ENCODE data around the gene STIM2. TPM values are rescaled to one million over a fixed set of nuclear protein-coding genes. Genes with fewer than 3 reads are reported as not detected.
A peak's percentile ranks its signal among the peaks of the same experiment; 100 is the strongest.

Gene STIM2
- total and polyA plus RNA-seq, 9 of the 15 experiments (the other 6 are each of a cell fraction or from before 2014, with no cell fraction given) = 7.2 to 26.8 (median 15.4) TPM

GRCh38 chr4:26860157-26860921, at the start of gene STIM2 (continued):
- TF ChIP-seq ZNF764 (CRISPR knock-in tag; IDR thresholded peaks at IDR 0.05; ENCODE audit: low read depth) (no peak), KAT7 (CRISPR knock-in tag; IDR thresholded peaks at IDR 0.05; ENCODE audit: borderline replicate concordance) (no peak; the same call in 1 of the 2 replicates), THAP12 (CRISPR knock-in tag; IDR thresholded peaks at IDR 0.05) (peak; percentile 70; the same call in 1 of the 2 replicates), HNRNPUL1 (IDR thresholded peaks at IDR 0.05; ENCODE audit: low read length) (no peak), ARID1B (IDR thresholded peaks at IDR 0.05) (peak; percentile 56; the same call in 1 of the 2 replicates), KHSRP (IDR thresholded peaks at IDR 0.05) (no peak), DEAF1 (CRISPR knock-in tag; IDR thresholded peaks at IDR 0.05) (0 out of 2 replicates have a peak, but pooled peaks have one; percentile 45), PPARD (CRISPR knock-in tag; IDR thresholded peaks at IDR 0.05) (no peak), NR2C1 (IDR thresholded peaks at IDR 0.05) (no peak), NR2C1 (tag; IDR thresholded peaks at IDR 0.05) (no peak), EGR1 (conservative IDR thresholded peaks at IDR 0.05) (peak; percentile 67; the same call in 1 of the 2 replicates), CBFA2T3 (IDR thresholded peaks at IDR 0.05) (peak; percentile 49), MTA2 (IDR thresholded peaks at IDR 0.05; ENCODE audit: low read depth) (0 out of 2 replicates have a peak, but pooled peaks have one; percentile 53), TAL1 (IDR thresholded peaks at IDR 0.05) (no peak), ZSCAN32 (CRISPR knock-in tag; IDR thresholded peaks at IDR 0.05) (no peak), PRMT5 (CRISPR knock-in tag; IDR thresholded peaks at IDR 0.05) (no peak), KLF13 (tag; IDR thresholded peaks at IDR 0.05; ENCODE audit: borderline replicate concordance, low read depth) (no peak), TCF15 (CRISPR knock-in tag; IDR thresholded peaks at IDR 0.05) (no peak)

Data from K562 (cell line).